ENCODE results near the gene SUB1.

SUB1 gene

DNA sequence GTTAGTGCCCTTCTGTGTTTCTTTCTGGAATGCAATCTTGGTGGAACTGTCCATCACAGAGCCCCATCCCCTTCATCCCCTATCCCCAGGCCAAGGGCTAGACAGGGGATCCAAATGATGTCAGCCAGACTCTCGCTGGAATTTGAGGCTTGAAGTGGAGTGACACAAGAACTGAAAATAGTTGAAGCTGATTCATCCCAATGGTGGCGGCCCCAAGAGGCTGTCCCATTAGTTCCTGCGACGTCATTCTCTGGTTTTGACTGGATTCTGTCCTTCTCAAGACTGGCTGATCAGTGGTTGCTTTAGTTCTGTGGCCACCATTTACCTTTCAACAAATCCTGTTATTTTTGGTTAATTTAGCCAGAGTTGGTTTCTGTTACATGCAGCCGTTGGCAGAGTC is 59.9 kb downstream of the SUB1 start:
- DNase-seq (ENCODE audit: low spot score), result no peak

GRCh38 chr5:32646061-32646969 is 61.0 kb downstream of the SUB1 start:
- no peak for DNase-seq (ENCODE audit: low spot score)

DNA sequence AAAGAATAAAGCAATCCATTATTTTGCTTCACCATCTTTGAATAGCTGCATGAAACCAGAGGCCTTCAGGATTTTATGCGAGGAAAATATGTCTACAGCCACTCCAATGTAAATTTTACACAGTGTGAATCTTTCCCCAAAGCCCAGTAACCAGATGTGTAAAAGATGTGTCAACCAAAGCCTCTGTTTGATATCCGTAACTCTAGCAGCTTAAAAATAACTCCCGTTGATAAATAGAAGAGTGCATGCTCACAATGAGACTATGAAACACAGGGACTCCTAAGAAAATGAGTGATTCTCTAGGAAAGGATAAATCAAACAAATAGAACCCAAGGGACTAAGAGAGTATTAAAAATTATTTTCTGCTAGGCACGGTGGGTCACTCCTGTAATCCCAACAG is 65.7 kb downstream of the SUB1 start:
- DNase-seq (ENCODE audit: low spot score), result no peak

DNA sequence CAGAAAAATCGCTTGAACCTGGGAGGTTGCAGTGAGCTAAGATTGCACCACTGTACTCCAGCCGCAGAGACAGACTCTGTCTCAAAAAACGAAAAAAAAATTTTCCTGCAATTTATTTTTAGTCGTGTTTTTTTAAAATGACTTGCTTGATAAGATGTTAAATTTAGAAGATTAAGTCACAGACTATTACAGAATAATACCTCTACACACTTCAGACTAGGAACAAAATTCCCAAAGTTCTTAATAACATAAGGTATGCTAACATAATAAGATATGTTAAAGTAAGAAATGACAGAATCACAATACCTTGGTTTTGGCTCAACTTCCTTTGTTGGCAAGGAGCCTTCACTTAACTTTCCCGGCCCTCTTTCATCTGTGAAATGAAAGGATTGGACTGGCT is 66.3 kb downstream of the SUB1 start:
- no peak for DNase-seq (ENCODE audit: low spot score)
